Fibroblast of villous mesenchyme (primary cell): ENCODE results near the gene CYP46A1. TPM values are rescaled to one million over a fixed set of nuclear protein-coding genes. Genes with fewer than 3 reads are reported as not detected.

Experiments used
- DNase-seq: peaks from one replicate; pipeline ENCODE4 v3.0.0-alpha.2; 2010; ENCODE audit warnings: low read depth
- H3K4me3 ChIP-seq: 2 replicates; pipeline ENCODE4 v1.5.1; 2011; ENCODE audit warnings: low read depth, mild to moderate bottlenecking, low read length
- CTCF ChIP-seq: IDR thresholded peaks from 2 replicates; pipeline ENCODE4 v1.5.1; 2012; ENCODE audit warnings: low read depth, mild to moderate bottlenecking, low read length; ENCODE audit not compliant: insufficient read depth
- total RNA-seq: library from RNA; depleted of rRNA; stranded (reverse); fragments of >200 nt; gene quantifications from 2 replicates; pipeline ENCODE4 v1.2.3, GENCODE V29; 2012

CYP46A1 gene
- total RNA-seq, 1 donor = under 0.01 TPM

DNA sequence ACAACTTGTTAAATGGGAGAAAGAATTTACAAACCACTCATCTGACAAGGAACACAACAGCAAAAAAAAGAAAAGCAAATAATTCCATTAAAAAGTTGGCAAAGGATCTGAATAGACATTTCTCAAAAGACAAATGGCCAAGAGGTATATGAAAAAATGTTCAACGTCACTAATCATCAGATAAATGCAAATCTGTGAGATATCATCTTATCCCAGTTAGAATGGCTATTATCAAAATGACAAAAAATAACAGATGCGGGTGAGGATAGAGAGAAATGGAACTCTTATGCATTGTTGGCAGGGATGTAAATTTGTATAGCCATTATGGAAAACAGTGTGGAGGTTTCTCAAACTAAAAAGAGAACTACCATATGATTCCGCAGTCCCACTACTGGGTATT is 29.9 kb downstream of the CYP46A1 start:
- TF ChIP-seq CTCF = no peak
- H3K4me3 ChIP-seq = no peak overlapping the region
- no peak for DNase-seq

GRCh38 chr14:99715266-99716000 is 31.3 kb downstream of the CYP46A1 start:
- no peak overlapping the region for H3K4me3 ChIP-seq
- no peak for DNase-seq
- no peak for TF ChIP-seq CTCF

DNA sequence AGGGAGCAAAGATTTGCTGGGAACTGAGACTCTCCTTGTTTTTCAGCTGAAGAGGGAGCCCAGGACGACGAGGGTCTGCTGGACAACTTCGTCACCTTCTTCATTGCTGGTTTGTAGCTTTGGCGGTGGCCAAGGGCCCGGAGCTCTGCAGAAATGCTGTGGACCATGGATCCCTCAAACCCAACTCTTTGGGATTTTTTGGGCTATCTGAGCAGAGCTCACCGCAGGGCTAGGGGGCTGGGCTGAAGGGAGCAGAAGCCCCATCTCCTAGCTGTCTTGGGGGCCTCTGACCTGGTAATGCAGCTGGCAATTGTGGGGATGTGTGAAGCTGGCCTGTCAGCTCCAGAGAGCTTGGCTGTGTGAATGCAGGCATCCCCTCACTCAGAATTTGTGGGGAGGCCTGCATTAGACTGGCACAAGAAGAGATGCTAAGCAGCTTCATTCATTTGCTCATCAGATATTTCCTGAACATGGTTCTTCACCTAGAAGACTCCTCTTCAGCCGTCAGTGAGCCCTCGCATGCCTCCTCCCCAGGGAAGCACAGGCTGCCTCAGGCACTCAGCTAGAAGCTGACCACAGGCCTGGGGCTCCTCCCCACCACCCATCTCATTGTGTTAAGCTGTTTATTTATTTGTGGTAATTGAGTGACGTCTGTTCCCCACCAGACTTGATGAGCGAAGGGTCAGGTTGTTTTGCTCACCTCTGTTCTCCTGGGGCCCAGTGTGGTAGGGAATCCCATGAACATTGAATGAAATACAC is 32.2 kb downstream of the CYP46A1 start:
- no peak for DNase-seq
- no peak for TF ChIP-seq CTCF
- no peak overlapping the region for H3K4me3 ChIP-seq

- DNase-seq = no peak
- no peak overlapping the region for H3K4me3 ChIP-seq
- no peak for TF ChIP-seq CTCF
These were observed 33.0 kb downstream of the CYP46A1 start for GRCh38 chr14:99716850-99717681.

GRCh38 chr14:99717682-99718013 is 33.5 kb downstream of the CYP46A1 start:
- H3K4me3 ChIP-seq = no peak overlapping the region
- no peak for TF ChIP-seq CTCF
- no peak for DNase-seq

DNA sequence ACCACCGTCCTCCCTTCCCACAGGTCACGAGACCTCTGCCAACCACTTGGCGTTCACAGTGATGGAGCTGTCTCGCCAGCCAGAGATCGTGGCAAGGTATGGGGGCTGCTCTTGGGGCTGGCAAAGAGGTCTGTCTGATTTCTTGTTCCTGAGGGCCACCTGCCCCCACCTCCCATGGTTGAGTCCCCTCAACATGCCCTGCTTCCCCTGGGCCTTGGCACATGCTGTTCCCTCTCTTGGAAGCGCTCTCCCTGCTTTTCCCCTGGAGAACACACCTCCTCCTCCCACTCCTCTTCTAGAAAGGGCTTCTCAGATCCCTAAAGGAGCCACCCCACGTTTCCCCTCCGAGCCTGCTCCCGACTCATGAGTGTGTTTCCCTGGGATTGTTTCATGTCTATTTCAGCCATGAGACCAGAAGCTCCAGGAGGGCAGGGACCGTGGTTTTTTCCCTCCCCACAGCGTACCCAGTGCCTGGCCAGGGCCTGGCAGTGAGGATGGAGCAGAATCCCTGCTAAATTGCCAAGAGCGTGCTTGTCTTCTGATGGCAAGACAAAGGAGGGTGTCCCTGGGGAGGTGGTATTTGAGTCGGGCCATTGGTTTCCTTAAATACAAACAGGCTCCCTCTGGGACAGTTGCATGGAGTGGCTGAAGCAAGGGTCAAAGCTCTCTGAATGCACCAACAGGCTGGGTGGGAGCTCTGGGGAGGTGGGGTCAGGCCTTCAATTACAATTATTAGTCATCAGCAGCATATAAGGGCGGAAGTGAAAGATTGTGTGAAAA is 34.1 kb downstream of the CYP46A1 start:
- H3K4me3 ChIP-seq = no peak overlapping the region
- TF ChIP-seq CTCF = no peak
- no peak for DNase-seq
